H9 (cell line): ENCODE data around the gene ZDHHC11. TPM values are rescaled to one million over a fixed set of nuclear protein-coding genes. Genes with fewer than 3 reads are reported as not detected.

Experiments
- DNase-seq: peaks from one replicate; pipeline ENCODE4 v3.0.0-alpha.2; 2017
- H2AFZ ChIP-seq: one replicate; pipeline ENCODE4 v1.6.1; 2013; ENCODE audit warnings: mild to moderate bottlenecking, low read length, control low read depth, moderate library complexity
- H2AK5ac ChIP-seq: 2 replicates; pipeline ENCODE4 v1.6.1; 2013; ENCODE audit warnings: low read length, control low read depth, mixed read lengths; ENCODE audit not compliant: insufficient read length
- H2BK120ac ChIP-seq: one replicate; pipeline ENCODE4 v1.6.1; 2013; ENCODE audit warnings: low read depth, mild to moderate bottlenecking, low read length, control low read depth, inconsistent platforms; ENCODE audit not compliant: poor library complexity, severe bottlenecking
- H2BK12ac ChIP-seq: 2 replicates; pipeline ENCODE4 v1.6.1; 2013; ENCODE audit warnings: low read length, control low read depth, mixed read lengths, low read depth; ENCODE audit not compliant: insufficient read length
- H2BK15ac ChIP-seq: 2 replicates; pipeline ENCODE4 v1.6.1; 2013; ENCODE audit warnings: low read depth, low read length, control low read depth
- H2BK20ac ChIP-seq: one replicate; pipeline ENCODE4 v1.6.1; 2013; ENCODE audit warnings: low read depth, mild to moderate bottlenecking, low read length, control low read depth, inconsistent platforms; ENCODE audit not compliant: poor library complexity, severe bottlenecking
- H2BK5ac ChIP-seq: 2 replicates; pipeline ENCODE4 v1.6.1; 2013; ENCODE audit warnings: low read length, control low read depth, mixed read lengths; ENCODE audit not compliant: insufficient read length
- H3K14ac ChIP-seq: 2 replicates; pipeline ENCODE4 v1.6.1; 2013; ENCODE audit warnings: low read length, control low read depth; ENCODE audit not compliant: insufficient read depth
- H3K18ac ChIP-seq: 2 replicates; pipeline ENCODE4 v1.6.1; 2013; ENCODE audit warnings: low read depth, mild to moderate bottlenecking, mixed read lengths, low read length, control low read depth; ENCODE audit not compliant: insufficient read length
- H3K23ac ChIP-seq: 2 replicates; pipeline ENCODE4 v1.6.1; 2013; ENCODE audit warnings: low read length, control low read depth, mixed read lengths, low read depth; ENCODE audit not compliant: insufficient read length
- H3K23me2 ChIP-seq: 2 replicates; pipeline ENCODE4 v1.6.1; 2013; ENCODE audit warnings: low read depth, mild to moderate bottlenecking, mixed read lengths, low read length, control low read depth; ENCODE audit not compliant: insufficient read length, poor library complexity, severe bottlenecking
- H3K27ac ChIP-seq: 2 replicates; pipeline ENCODE4 v1.5.1; 2013; ENCODE audit warnings: low read length, control low read depth, mixed read lengths, low read depth; ENCODE audit not compliant: insufficient read length
- H3K27me3 ChIP-seq: 2 replicates; pipeline ENCODE4 v1.6.1; 2013; ENCODE audit warnings: low read length, control low read depth, inconsistent platforms; ENCODE audit not compliant: insufficient read depth
- H3K4ac ChIP-seq: 2 replicates; pipeline ENCODE4 v1.6.1; 2013; ENCODE audit warnings: low read depth, mild to moderate bottlenecking, control low read depth, inconsistent platforms, low read length, moderate library complexity
- H3K4me1 ChIP-seq: 2 replicates; pipeline ENCODE4 v1.6.1; 2013; ENCODE audit warnings: low read length, control low read depth, inconsistent platforms; ENCODE audit not compliant: insufficient read depth
- H3K4me2 ChIP-seq: 2 replicates; pipeline ENCODE4 v1.6.1; 2013; ENCODE audit warnings: low read length, control low read depth, mixed read lengths; ENCODE audit not compliant: insufficient read length, insufficient read depth
- H3K56ac ChIP-seq: 2 replicates; pipeline ENCODE4 v1.6.1; 2013; ENCODE audit warnings: low read depth, mild to moderate bottlenecking, mixed read lengths, low read length, control low read depth; ENCODE audit not compliant: insufficient read length
- H3K79me1 ChIP-seq: 2 replicates; pipeline ENCODE4 v1.6.1; 2013; ENCODE audit warnings: low read depth, mild to moderate bottlenecking, moderate library complexity, low read length, control low read depth, inconsistent platforms; ENCODE audit not compliant: insufficient read depth, poor library complexity, severe bottlenecking
- H3K79me2 ChIP-seq: 2 replicates; pipeline ENCODE4 v1.6.1; 2013; ENCODE audit warnings: low read length, control low read depth, inconsistent platforms; ENCODE audit not compliant: insufficient read depth
- H3K9ac ChIP-seq: 2 replicates; pipeline ENCODE4 v1.6.1; 2013; ENCODE audit warnings: low read length, control low read depth, mixed read lengths; ENCODE audit not compliant: insufficient read length; ENCODE audit errors: extremely low read depth
- H3K9me3 ChIP-seq: one replicate; pipeline ENCODE4 v1.6.1; 2013; ENCODE audit warnings: low read depth, low read length, inconsistent platforms; ENCODE audit not compliant: control insufficient read depth
- H3T11ph ChIP-seq: one replicate; pipeline ENCODE4 v1.6.1; 2013; ENCODE audit warnings: mild to moderate bottlenecking, low read length, control low read depth, inconsistent platforms
- H4K20me1 ChIP-seq: one replicate; pipeline ENCODE4 v1.6.1; 2013; ENCODE audit not compliant: control insufficient read depth, insufficient read length, insufficient read depth
- H4K5ac ChIP-seq: 2 replicates; pipeline ENCODE4 v1.6.1; 2013; ENCODE audit warnings: low read depth, mild to moderate bottlenecking, mixed read lengths, low read length, control low read depth; ENCODE audit not compliant: insufficient read length
- H4K8ac ChIP-seq: replicated peaks from 2 replicates; pipeline ENCODE4 v1.6.1; 2013; ENCODE audit warnings: low read length, control low read depth, mixed read lengths, low read depth; ENCODE audit not compliant: insufficient read length
- H4K91ac ChIP-seq: 2 replicates; pipeline ENCODE4 v1.6.1; 2013; ENCODE audit warnings: low read depth, mild to moderate bottlenecking, moderate library complexity, mixed read lengths, low read length, control low read depth; ENCODE audit not compliant: insufficient read length
- H3K27ac Mint-ChIP-seq, 3 experiments: 2 replicates in 2 of 3; 3 replicates in 1 of 3; pipeline ENCODE4 v1.8.0; 2020 to 2021; ENCODE audit warnings: mixed read lengths in 3 of 3, mild to moderate bottlenecking in 1 of 3, moderate library complexity in 1 of 3
- H3K27me3 Mint-ChIP-seq: 2 replicates; pipeline ENCODE4 v1.8.0; 2021; ENCODE audit warnings: low read depth, mild to moderate bottlenecking, moderate library complexity, mixed read lengths
- H3K36me3 Mint-ChIP-seq, 3 experiments: 2 replicates in 2 of 3; 3 replicates in 1 of 3; pipeline ENCODE4 v1.8.0; 2020 to 2021; ENCODE audit warnings: low read depth in 3 of 3, mixed read lengths in 3 of 3; ENCODE audit not compliant: insufficient read depth in 1 of 3
- H3K4me1 Mint-ChIP-seq, 2 experiments: 2 replicates each; pipeline ENCODE4 v1.8.0; 2020; ENCODE audit warnings: mixed read lengths in 2 of 2
- H3K4me3 Mint-ChIP-seq, 2 experiments: 2 replicates in 1 of 2; 3 replicates in 1 of 2; pipeline ENCODE4 v1.8.0; 2020 to 2021; ENCODE audit warnings: mild to moderate bottlenecking in 2 of 2, mixed read lengths in 2 of 2, moderate library complexity in 1 of 2
- H3K9me3 Mint-ChIP-seq, 2 experiments: 2 replicates in 1 of 2; 3 replicates in 1 of 2; pipeline ENCODE4 v1.8.0; 2020; ENCODE audit warnings: mild to moderate bottlenecking in 2 of 2, mixed read lengths in 2 of 2, moderate library complexity in 1 of 2
- CTCF ChIP-seq: fragments of 200-600 bp; sonication (generic); conservative IDR thresholded peaks from 3 replicates; pipeline ENCODE4 v1.8.0; 2021; ENCODE audit warnings: antibody characterized with exemption, mild to moderate bottlenecking
- WGBS: extraction: QIAGEN DNeasy Blood & Tissue Kit; methylation state at CpG from one replicate; pipeline ENCODE4 v1.1.7; 2013; ENCODE audit warnings: missing lambda C conversion rate, low lambda C conversion rate, mixed read lengths; ENCODE audit not compliant: insufficient read length; ENCODE audit errors: extremely low coverage; 5-methylcytosine and 5-hydroxymethylcytosine counted together
- total RNA-seq: library from RNA; stranded (reverse); gene quantifications from 2 replicates; pipeline ENCODE4 v1.2.1, GENCODE V29; 2021

ZDHHC11 gene
- total RNA-seq, 1 experiment from 2014 or later = 37.6 TPM

GRCh38 chr5:821504-821903 lies 29.3 kb downstream of the ZDHHC11 start:
- Histone ChIP-seq H2BK12ac (no peak overlapping the region), H3K27ac (no peak overlapping the region), H3K56ac (no peak overlapping the region), H4K8ac (no peak overlapping the region), H4K91ac (no peak overlapping the region), H3K23ac (no peak overlapping the region), H2BK120ac (no peak overlapping the region), H2BK20ac (no peak overlapping the region), H3K79me1 (no peaks in the 10 kb centered on the region), H3K18ac (no peak overlapping the region), H2BK15ac (no peak overlapping the region), H3K4ac (no peak overlapping the region), H3T11ph (no peak overlapping the region), H3K9ac (no peak overlapping the region), H4K5ac (no peak overlapping the region), H2AFZ (no peak overlapping the region), H3K23me2 (no peaks in the 10 kb centered on the region), H3K9me3 (no peaks in the 10 kb centered on the region), H3K4me2 (no peak overlapping the region), H4K20me1 (no peaks in the 10 kb centered on the region), H2AK5ac (no peak overlapping the region), H3K27me3 (no peaks in the 10 kb centered on the region), H3K79me2 (no peaks in the 10 kb centered on the region), H3K4me1 (no peaks in the 10 kb centered on the region), H3K14ac (no peak overlapping the region), H2BK5ac (no peak overlapping the region)
- no CpG with 5 or more reads among the region's 8 CpGs for WGBS
- Mint-ChIP-seq H3K36me3 (peaks cover 9 to 51% (median 35%) of the 10 kb centered on the region in 3 experiments; a peak in 6 of 7 replicates), H3K4me3 (no peak overlapping the region; a peak in 1 of 5 replicates), H3K27me3 (no peaks in the 10 kb centered on the region), H3K27ac (no peak overlapping the region), H3K4me1 (no peaks in the 10 kb centered on the region), H3K9me3 (no peaks in the 10 kb centered on the region)
- no peak for DNase-seq
- TF ChIP-seq CTCF = no peak
